Keratinocyte (primary cell): ENCODE data around the gene R3HDM4. TPM values are rescaled to one million over a fixed set of nuclear protein-coding genes. Genes with fewer than 3 reads are reported as not detected.
A peak's percentile ranks its signal among the peaks of the same experiment; 100 is the strongest.

ENCODE experiments used
- DNase-seq: peaks from one replicate; pipeline ENCODE4 v3.0.0-alpha.2; 2011; ENCODE audit warnings: low read depth, missing footprints, low spot score
- FAIRE-seq: peaks from 2 replicates; lab custom pipeline; 2011; peaks lifted over from hg19 to GRCh38; lab: Jason Lieb, UNC
- H2AFZ ChIP-seq: 2 replicates; pipeline ENCODE4 v1.6.0; 2012; ENCODE audit warnings: low read length, control low read depth, inconsistent platforms; ENCODE audit not compliant: control insufficient read depth
- H3K27ac ChIP-seq: 2 replicates; pipeline ENCODE4 v1.5.1; 2011; ENCODE audit warnings: low read length; ENCODE audit not compliant: control insufficient read depth, insufficient read depth
- H3K27me3 ChIP-seq: 3 replicates; pipeline ENCODE4 v1.6.0; 2011; ENCODE audit warnings: low read length; ENCODE audit not compliant: control insufficient read depth, insufficient read depth; ENCODE audit errors: extremely low read depth
- H3K36me3 ChIP-seq, 2 experiments: 2 replicates in 1 of 2; 3 replicates in 1 of 2; pipeline ENCODE4 v1.5.1; 2011; ENCODE audit warnings: low read length in 2 of 2, mild to moderate bottlenecking in 1 of 2; ENCODE audit not compliant: control insufficient read depth in 2 of 2, insufficient read depth in 2 of 2; ENCODE audit errors: extremely low read depth in 1 of 2
- H3K4me1 ChIP-seq: 3 replicates; pipeline ENCODE4 v1.5.1; 2011; ENCODE audit warnings: low read length; ENCODE audit not compliant: control insufficient read depth, insufficient read depth; ENCODE audit errors: extremely low read depth
- H3K4me2 ChIP-seq: 3 replicates; pipeline ENCODE4 v1.6.0; 2011; ENCODE audit warnings: low read depth, low read length; ENCODE audit not compliant: control insufficient read depth, insufficient read depth; ENCODE audit errors: extremely low read depth
- H3K4me3 ChIP-seq, 3 experiments: fragments of 200-600 bp in 1 of 3; sonication (generic) in 1 of 3; 2 replicates in 2 of 3; 3 replicates in 1 of 3; pipeline ENCODE4 v1.5.1; 2011 to 2016; ENCODE audit warnings: low read length in 3 of 3, mild to moderate bottlenecking in 3 of 3, control low read depth in 2 of 3, inconsistent platforms in 1 of 3, low read depth in 1 of 3, mixed read lengths in 1 of 3, mixed run types in 1 of 3, moderate library complexity in 1 of 3; ENCODE audit not compliant: control insufficient read depth in 2 of 3, insufficient read depth in 2 of 3; ENCODE audit errors: extremely low read depth in 1 of 3
- H3K79me2 ChIP-seq: 2 replicates; pipeline ENCODE4 v1.6.0; 2012; ENCODE audit warnings: low read length; ENCODE audit not compliant: control insufficient read depth, insufficient read depth
- H3K9ac ChIP-seq: 3 replicates; pipeline ENCODE4 v1.6.0; 2011; ENCODE audit warnings: low read length; ENCODE audit not compliant: control insufficient read depth, insufficient read depth; ENCODE audit errors: extremely low read depth
- H3K9me1 ChIP-seq: 3 replicates; pipeline ENCODE4 v1.6.0; 2011; ENCODE audit warnings: low read length; ENCODE audit not compliant: control insufficient read depth, insufficient read depth; ENCODE audit errors: extremely low read depth
- H3K9me3 ChIP-seq: 2 replicates; pipeline ENCODE4 v1.5.1; 2012; ENCODE audit warnings: low read depth, low read length; ENCODE audit not compliant: control insufficient read depth
- H4K20me1 ChIP-seq: 3 replicates; pipeline ENCODE4 v1.6.0; 2011; ENCODE audit warnings: low read length; ENCODE audit not compliant: control insufficient read depth, insufficient read depth; ENCODE audit errors: extremely low read depth
- EZH2 ChIP-seq: IDR thresholded peaks from one replicate; pipeline ENCODE4 v1.6.1; 2012; ENCODE audit warnings: inconsistent platforms, mild to moderate bottlenecking, low read length, moderate library complexity
- dilution Hi-C: fragments of 300-500 bp; cut with MboI; formaldehyde crosslinking; loops from one replicate; pipeline ENCODE4 v1.7.0; 2020; ENCODE audit warnings: low sequenced_read_pairs; ENCODE audit not compliant: extremely low pct_ligation_motif_present
- polyA minus RNA-seq, 3 experiments: library from RNA; depleted of rRNA, polyadenylated mRNA; stranded (reverse); fragments of >200 nt; gene quantifications; 1 replicate in 1 of 3; 2 replicates in 1 of 3; 3 replicates in 1 of 3; pipeline ENCODE4 v1.2.3, GENCODE V29; 2011
- polyA plus RNA-seq, 5 experiments: library from polyadenylated mRNA; depleted of rRNA in 3 of 5; stranded (reverse) in 3 of 5; stranded (forward) in 1 of 5; unstranded in 1 of 5; fragments of >200 nt; gene quantifications; 1 replicate in 1 of 5; 2 replicates in 3 of 5; 3 replicates in 1 of 5; pipeline versions ENCODE4 v1.2.1 to v1.2.3, GENCODE V29; 2011 to 2012; ENCODE audit warnings: missing spikeins in 2 of 5, low read depth in 1 of 5, low replicate concordance in 1 of 5
- TF ChIP-seq, protein P1 (sequence below), 3 experiments: IDR thresholded peaks in 1 of 3; conservative IDR thresholded peaks in 1 of 3; optimal IDR thresholded peaks in 1 of 3; 2 replicates in 2 of 3; 3 replicates in 1 of 3; pipeline versions ENCODE3 to v1.5.1; 2011; ENCODE audit warnings: low read length in 3 of 3, mild to moderate bottlenecking in 3 of 3, moderate library complexity in 2 of 3, control low read depth in 1 of 3, inconsistent platforms in 1 of 3; ENCODE audit not compliant: insufficient read depth in 2 of 3; ENCODE audit errors: extremely low read depth in 1 of 3

The R3HDM4 gene
- 33.5 to 48.0 TPM (median 47.9 TPM) in 3 replicates for polyA plus RNA-seq
- 8.9 TPM for polyA plus RNA-seq (2011; ENCODE audit: low read depth)
- polyA plus RNA-seq (2011; cell fraction: cytosol; rRNA removed): 29.4 and 48.9 TPM in 2 replicates
- polyA plus RNA-seq (2011; cell fraction: nucleus; rRNA removed): 41.7 and 60.5 TPM in 2 replicates
- 49.5 and 55.4 TPM in 2 replicates for polyA plus RNA-seq (2012; ENCODE audit: low replicate concordance)
- polyA minus RNA-seq: 18.7 to 45.3 TPM (median 35.7 TPM) in 3 replicates
- 58.3 TPM for polyA minus RNA-seq (2011; cell fraction: cytosol; rRNA and poly(A)+ RNA removed)
- polyA minus RNA-seq (2011; cell fraction: nucleus; rRNA and poly(A)+ RNA removed): 17.5 and 19.2 TPM in 2 replicates

DNA sequence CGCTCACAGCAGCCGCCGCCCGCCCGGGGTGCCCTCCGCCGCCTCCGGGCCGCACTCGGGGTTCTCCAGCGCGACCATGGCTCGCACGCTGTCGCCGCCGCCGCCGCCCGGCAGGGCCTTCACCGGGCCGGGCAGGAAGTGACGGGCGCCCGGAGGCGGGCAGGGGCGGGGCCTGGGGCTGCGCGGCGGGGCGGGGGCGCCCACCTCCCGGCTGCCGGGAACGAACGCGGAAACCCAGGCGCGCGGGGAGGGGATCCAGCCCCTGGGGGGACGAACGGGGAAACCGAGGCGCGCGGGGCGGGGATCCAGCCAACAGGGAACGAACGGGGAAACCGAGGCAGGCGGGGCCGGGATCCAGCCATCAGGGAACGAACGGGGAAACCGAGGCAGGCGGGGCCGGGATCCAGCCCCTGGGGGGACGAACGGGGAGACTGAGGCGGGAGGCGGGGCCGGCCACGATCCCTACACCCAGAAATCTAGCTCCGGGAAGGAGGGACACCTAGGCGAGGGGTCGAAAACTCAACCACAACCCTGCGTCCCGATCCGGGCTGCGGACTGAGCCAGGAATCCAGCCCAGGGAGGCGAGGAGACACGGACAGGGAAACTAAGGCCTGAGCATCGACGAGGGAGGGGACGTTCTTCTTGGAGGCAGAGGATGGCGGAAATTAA, at the start of gene R3HDM4:
Gene R3HDM4 (minus strand): TSS at position 140 of the 669 bp plus-strand sequence. CDS start 62 bp downstream, at position 78.
- dilution Hi-C loops: no loop called here
- Histone ChIP-seq H3K4me3 (peak within 1 kb of the TSS; percentile 73 to 84 (median 79)), H3K9me3 (no peaks in the 10 kb centered on the region), H3K79me2 (peaks cover 22% of the 10 kb centered on the region), H3K27ac (peak within 1 kb of the TSS; percentile 64), H3K36me3 (no peaks in the 10 kb centered on the region), H3K4me2 (peak within 1 kb of the TSS; percentile 85), H3K9ac (peak within 1 kb of the TSS; percentile 82), H3K9me1 (no peaks in the 10 kb centered on the region), H3K4me1 (peaks cover 8% of the 10 kb centered on the region), H2AFZ (peak within 1 kb of the TSS; percentile 74), H4K20me1 (peaks cover 4% of the 10 kb centered on the region), H3K27me3 (peaks cover 15% of the 10 kb centered on the region)
- FAIRE-seq: peak; percentile 26
- TF ChIP-seq, protein P1, sequence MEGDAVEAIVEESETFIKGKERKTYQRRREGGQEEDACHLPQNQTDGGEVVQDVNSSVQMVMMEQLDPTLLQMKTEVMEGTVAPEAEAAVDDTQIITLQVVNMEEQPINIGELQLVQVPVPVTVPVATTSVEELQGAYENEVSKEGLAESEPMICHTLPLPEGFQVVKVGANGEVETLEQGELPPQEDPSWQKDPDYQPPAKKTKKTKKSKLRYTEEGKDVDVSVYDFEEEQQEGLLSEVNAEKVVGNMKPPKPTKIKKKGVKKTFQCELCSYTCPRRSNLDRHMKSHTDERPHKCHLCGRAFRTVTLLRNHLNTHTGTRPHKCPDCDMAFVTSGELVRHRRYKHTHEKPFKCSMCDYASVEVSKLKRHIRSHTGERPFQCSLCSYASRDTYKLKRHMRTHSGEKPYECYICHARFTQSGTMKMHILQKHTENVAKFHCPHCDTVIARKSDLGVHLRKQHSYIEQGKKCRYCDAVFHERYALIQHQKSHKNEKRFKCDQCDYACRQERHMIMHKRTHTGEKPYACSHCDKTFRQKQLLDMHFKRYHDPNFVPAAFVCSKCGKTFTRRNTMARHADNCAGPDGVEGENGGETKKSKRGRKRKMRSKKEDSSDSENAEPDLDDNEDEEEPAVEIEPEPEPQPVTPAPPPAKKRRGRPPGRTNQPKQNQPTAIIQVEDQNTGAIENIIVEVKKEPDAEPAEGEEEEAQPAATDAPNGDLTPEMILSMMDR (optimal IDR thresholded peaks at IDR 0.05 in 1 of 3, IDR thresholded peaks at IDR 0.05 in 1 of 3, conservative IDR thresholded peaks at IDR 0.05 in 1 of 3; ENCODE audit: extremely low read depth in 1 of 3, insufficient read depth in 2 of 3, low read length in 3 of 3): no peak
- no peak for TF ChIP-seq EZH2
- DNase-seq: no peak

DNA sequence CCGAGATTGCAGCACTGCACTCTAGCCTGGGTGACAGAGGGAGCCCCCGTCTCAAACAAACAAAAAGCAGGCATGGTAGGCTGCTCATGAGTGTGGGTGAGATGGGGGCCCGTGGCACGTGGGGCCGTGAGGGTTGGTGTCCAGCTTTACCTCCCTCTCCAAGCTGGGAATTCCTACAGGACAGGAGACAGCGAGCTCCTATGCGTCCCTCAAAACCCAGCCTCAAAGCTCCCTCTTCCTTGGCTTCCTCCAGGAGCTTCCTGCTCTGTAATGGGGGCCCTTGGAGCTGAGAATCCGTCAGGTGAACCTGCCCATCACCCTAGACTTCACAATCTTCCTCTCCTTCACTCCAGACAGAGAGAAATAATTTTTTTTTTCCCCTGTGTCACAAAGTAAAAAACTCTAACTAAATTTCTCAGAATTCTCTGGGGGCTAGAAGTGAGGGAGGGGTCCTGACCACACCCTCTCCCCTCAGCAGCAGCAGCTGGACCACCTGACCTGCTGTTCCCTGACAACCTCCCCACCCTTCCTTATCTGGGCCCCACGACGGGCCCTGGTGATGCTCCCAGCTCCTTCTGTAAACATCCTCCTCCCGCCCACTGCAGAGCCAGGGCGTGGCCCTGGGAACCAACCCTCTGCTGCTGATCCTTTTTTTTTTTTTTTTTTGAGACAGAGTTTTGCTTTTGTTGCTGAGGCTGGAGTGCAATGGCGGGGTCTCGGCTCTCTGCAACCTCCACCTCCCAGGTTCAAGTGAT, 49.0 kb upstream of the R3HDM4 start:
- H2AFZ ChIP-seq: no peak overlapping the region
- DNase-seq: no peak
- no peak for FAIRE-seq

More for the DNA sequence above, 49.0 kb upstream of the R3HDM4 start:
- Histone ChIP-seq H3K9ac (no peak overlapping the region), H3K4me1 (peaks cover 5% of the 10 kb centered on the region), H3K9me3 (peaks cover 2% of the 10 kb centered on the region), H3K27me3 (no peaks in the 10 kb centered on the region), H3K9me1 (no peaks in the 10 kb centered on the region), H4K20me1 (no peaks in the 10 kb centered on the region), H3K79me2 (no peaks in the 10 kb centered on the region), H3K4me3 (no peak overlapping the region), H3K27ac (no peak overlapping the region), H3K36me3 (peaks cover 3 to 11% of the 10 kb centered on the region in 2 experiments), H3K4me2 (no peak overlapping the region)
- dilution Hi-C loops: no loop called here
- TF ChIP-seq, protein P1 (optimal IDR thresholded peaks at IDR 0.05 in 1 of 3, IDR thresholded peaks at IDR 0.05 in 1 of 3, conservative IDR thresholded peaks at IDR 0.05 in 1 of 3; ENCODE audit: extremely low read depth in 1 of 3, insufficient read depth in 2 of 3, low read length in 3 of 3): no peak
- no peak for TF ChIP-seq EZH2
